GM23338 (cell line): ENCODE data around the gene TMPRSS5. TPM values are rescaled to one million over a fixed set of nuclear protein-coding genes. Genes with fewer than 3 reads are reported as not detected.

Source experiments
- ATAC-seq: fragments of 200-7000 bp; cut with Tn5 transposase; 3 replicates; pipeline ENCODE4 v1.9.1; 2020
- DNase-seq: peaks from one replicate; pipeline ENCODE4 v3.0.0-alpha.2; 2015; ENCODE audit warnings: low spot score
- H2AFZ ChIP-seq: fragments of 200-600 bp; sonication (generic); 2 replicates; pipeline ENCODE4 v1.8.0; 2016; ENCODE audit warnings: antibody characterized with exemption, mild to moderate bottlenecking, moderate library complexity
- H3F3A ChIP-seq: fragments of 200-600 bp; sonication (generic); replicated peaks from 2 replicates; pipeline ENCODE4 v1.8.0; 2017; ENCODE audit warnings: antibody characterized with exemption, mixed run types, low read depth
- H3K27ac ChIP-seq: fragments of 200-600 bp; sonication (generic); 2 replicates; pipeline ENCODE4 v1.6.1; 2016; ENCODE audit warnings: low read depth
- H3K27me3 ChIP-seq: fragments of 200-600 bp; sonication (generic); 2 replicates; pipeline ENCODE4 v1.8.0; 2016; ENCODE audit warnings: mild to moderate bottlenecking, mixed run types, moderate library complexity; ENCODE audit not compliant: insufficient read depth
- H3K36me3 ChIP-seq: fragments of 200-600 bp; sonication (generic); 2 replicates; pipeline ENCODE4 v1.8.0; 2016; ENCODE audit warnings: mild to moderate bottlenecking; ENCODE audit not compliant: insufficient read depth
- H3K4me1 ChIP-seq: fragments of 200-600 bp; sonication (generic); 2 replicates; pipeline ENCODE4 v1.8.0; 2016; ENCODE audit warnings: mild to moderate bottlenecking, moderate library complexity; ENCODE audit not compliant: insufficient read depth
- H3K4me2 ChIP-seq: fragments of 200-600 bp; sonication (generic); 2 replicates; pipeline ENCODE4 v1.7.1; 2017; ENCODE audit warnings: mixed run types
- H3K4me3 ChIP-seq: fragments of 200-600 bp; sonication (generic); 2 replicates; pipeline ENCODE4 v1.6.1; 2016; ENCODE audit warnings: mixed run types
- H3K79me2 ChIP-seq: fragments of 200-600 bp; sonication (generic); replicated peaks from 2 replicates; pipeline ENCODE4 v1.8.0; 2017; ENCODE audit warnings: mild to moderate bottlenecking; ENCODE audit not compliant: insufficient read depth
- H3K9me2 ChIP-seq: fragments of 200-600 bp; sonication (generic); 2 replicates; pipeline ENCODE4 v1.8.0; 2017; ENCODE audit not compliant: insufficient read depth
- H4K20me1 ChIP-seq: fragments of 200-600 bp; sonication (generic); replicated peaks from 2 replicates; pipeline ENCODE4 v1.8.0; 2017; ENCODE audit warnings: mild to moderate bottlenecking; ENCODE audit not compliant: insufficient read depth
- H3K27ac Mint-ChIP-seq: 2 replicates; pipeline ENCODE4 v1.8.0; 2020; ENCODE audit warnings: inconsistent platforms, mild to moderate bottlenecking, moderate library complexity, mixed read lengths
- H3K27me3 Mint-ChIP-seq: 3 replicates; pipeline ENCODE4 v1.8.0; 2022; ENCODE audit warnings: low read depth, mild to moderate bottlenecking, moderate library complexity, mixed read lengths, inconsistent platforms; ENCODE audit not compliant: insufficient read depth, poor library complexity
- H3K36me3 Mint-ChIP-seq: 3 replicates; pipeline ENCODE4 v1.8.0; 2021; ENCODE audit warnings: low read depth, mild to moderate bottlenecking, inconsistent platforms, moderate library complexity, mixed read lengths
- H3K4me1 Mint-ChIP-seq: 3 replicates; pipeline ENCODE4 v1.8.0; 2020; ENCODE audit warnings: mild to moderate bottlenecking, inconsistent platforms, mixed read lengths
- H3K4me3 Mint-ChIP-seq: 3 replicates; pipeline ENCODE4 v1.8.0; 2021; ENCODE audit warnings: moderate library complexity, mild to moderate bottlenecking, inconsistent platforms, mixed read lengths
- H3K9me3 Mint-ChIP-seq: 3 replicates; pipeline ENCODE4 v1.8.0; 2020; ENCODE audit warnings: moderate library complexity, mild to moderate bottlenecking, inconsistent platforms, mixed read lengths
- ETS1 ChIP-seq: IDR thresholded peaks from 2 replicates; pipeline ENCODE4 v1.6.1; 2016; ENCODE audit warnings: antibody characterized with exemption
- EZH2phosphoT487 ChIP-seq: fragments of 200-600 bp; sonication (generic); IDR thresholded peaks from one replicate; pipeline ENCODE4 v1.8.1; 2018; ENCODE audit warnings: antibody characterized with exemption; ENCODE audit not compliant: unreplicated experiment
- JUNB ChIP-seq: IDR thresholded peaks from one replicate; pipeline ENCODE4 v1.6.1; 2016; ENCODE audit warnings: antibody characterized with exemption; ENCODE audit not compliant: unreplicated experiment
- REST ChIP-seq: IDR thresholded peaks from one replicate; pipeline ENCODE4 v1.6.1; 2018; ENCODE audit warnings: antibody characterized with exemption; ENCODE audit not compliant: unreplicated experiment
- STAT1 ChIP-seq: IDR thresholded peaks from one replicate; pipeline ENCODE4 v1.6.1; 2016; ENCODE audit warnings: antibody characterized with exemption; ENCODE audit not compliant: unreplicated experiment
- ZNF114 ChIP-seq: fragments of 250-450 bp; sonication (Bioruptor Pico); IDR thresholded peaks from 2 replicates; pipeline ENCODE4 v1.5.0; 2020; ENCODE audit warnings: mild to moderate bottlenecking, moderate library complexity
- ZNF331 ChIP-seq: fragments of 250-450 bp; sonication (Bioruptor Pico); IDR thresholded peaks from 2 replicates; pipeline ENCODE4 v1.5.0; 2020; ENCODE audit warnings: low read depth, mild to moderate bottlenecking, moderate library complexity
- ZNF462 ChIP-seq: fragments of 250-450 bp; sonication (Bioruptor Pico); IDR thresholded peaks from 2 replicates; pipeline ENCODE4 v1.5.0; 2020; ENCODE audit warnings: mild to moderate bottlenecking, moderate library complexity
- polyA plus RNA-seq: library from polyadenylated mRNA; unstranded; fragments of >200 nt; fragmentation: Nextera tagmentation; extraction: Ambion mirVana; gene quantifications from 2 replicates; pipeline ENCODE4 v1.2.1, GENCODE V29; 2016
- total RNA-seq: library from RNA; depleted of rRNA; stranded (reverse); fragments of >200 nt; shearing (Covaris generic); gene quantifications from 2 replicates; pipeline ENCODE4 v1.2.3, GENCODE V29; 2014

The TMPRSS5 gene
- total and polyA plus RNA-seq, 2 experiments from 2014 or later: not detected

GRCh38 chr11:113736323-113736722 is 30.2 kb upstream of the TMPRSS5 start (continued):
- TF ChIP-seq REST (no peak), JUNB (no peak), STAT1 (no peak), ZNF114 (no peak)

- Histone ChIP-seq H3K9me2 (no peaks in the 10 kb centered on the region), H3K4me3 (no peak overlapping the region), H3K79me2 (no peaks in the 10 kb centered on the region), H3K27me3 (no peaks in the 10 kb centered on the region), H3K27ac (no peak overlapping the region), H2AFZ (no peak overlapping the region), H4K20me1 (no peaks in the 10 kb centered on the region; the same call in 1 of the 2 replicates), H3K4me1 (no peaks in the 10 kb centered on the region), H3F3A (no peaks in the 10 kb centered on the region), H3K36me3 (0 out of 2 replicates have a peak, but pooled peaks cover 3% of the 10 kb centered on the region), H3K4me2 (no peak overlapping the region)
- no peaks in the 10 kb centered on the region for H3K9me3 Mint-ChIP-seq
- ATAC-seq (no peak), DNase-seq (no peak)
- H3K4me1 Mint-ChIP-seq: no peaks in the 10 kb centered on the region
- no peak overlapping the region for H3K4me3 Mint-ChIP-seq
- peaks cover 25% of the 10 kb centered on the region; the same call in 2 of the 3 replicates for H3K36me3 Mint-ChIP-seq
- H3K27me3 Mint-ChIP-seq: no peaks in the 10 kb centered on the region
- no peak overlapping the region for H3K27ac Mint-ChIP-seq
- no peak for TF ChIP-seq ETS1
- TF ChIP-seq JUNB: no peak
- TF ChIP-seq STAT1: no peak
- TF ChIP-seq ZNF462: no peak
- TF ChIP-seq EZH2phosphoT487: no peak
- TF ChIP-seq REST: no peak
- TF ChIP-seq ZNF331 (CRISPR knock-in tag): no peak
Observed at GRCh38 chr11:113732092-113732491, 26.0 kb upstream of the TMPRSS5 start.
